Activated T-cell treated with anti-CD3 and anti-CD28 coated beads for 1 hour (primary cell): ENCODE data around the gene AGPAT2.
"Not testable (repeated sequence)": the region's sequence is repeated elsewhere in the genome, so short reads cannot be mapped to it uniquely, and the experiment has no call there.

Source experiments
- DNase-seq: peaks from one replicate; pipeline ENCODE4 v3.0.0-alpha.2; 2020; ENCODE audit warnings: low read depth

AGPAT2 gene

DNA sequence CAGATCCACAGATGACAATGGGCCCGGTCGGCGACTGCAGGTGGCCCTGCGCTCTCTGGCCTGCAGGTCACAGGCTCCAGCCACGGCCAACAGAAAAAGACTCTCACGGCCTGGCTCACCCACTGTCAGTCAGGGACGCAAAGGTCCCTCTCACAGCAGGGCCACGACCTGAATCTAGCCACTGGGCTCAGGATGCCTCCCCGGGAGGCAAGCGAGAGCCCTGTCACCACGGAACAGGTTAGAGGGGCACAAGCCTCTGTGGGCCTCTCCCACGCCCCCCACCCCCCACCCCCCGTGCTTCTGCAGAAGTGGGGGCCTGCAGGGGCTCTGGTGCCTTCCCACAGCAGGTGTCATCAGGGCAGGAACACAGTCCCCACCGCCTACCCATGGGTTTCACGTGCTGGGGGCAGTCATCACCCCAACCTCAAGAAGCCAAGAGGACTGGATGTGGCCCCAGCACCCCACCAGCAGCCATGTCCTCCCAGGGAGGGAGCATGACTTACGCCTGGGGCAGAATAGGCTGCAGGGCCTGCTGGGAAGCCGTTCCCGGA is 41.8 kb downstream of the AGPAT2 start:
- DNase-seq, result no peak

DNA sequence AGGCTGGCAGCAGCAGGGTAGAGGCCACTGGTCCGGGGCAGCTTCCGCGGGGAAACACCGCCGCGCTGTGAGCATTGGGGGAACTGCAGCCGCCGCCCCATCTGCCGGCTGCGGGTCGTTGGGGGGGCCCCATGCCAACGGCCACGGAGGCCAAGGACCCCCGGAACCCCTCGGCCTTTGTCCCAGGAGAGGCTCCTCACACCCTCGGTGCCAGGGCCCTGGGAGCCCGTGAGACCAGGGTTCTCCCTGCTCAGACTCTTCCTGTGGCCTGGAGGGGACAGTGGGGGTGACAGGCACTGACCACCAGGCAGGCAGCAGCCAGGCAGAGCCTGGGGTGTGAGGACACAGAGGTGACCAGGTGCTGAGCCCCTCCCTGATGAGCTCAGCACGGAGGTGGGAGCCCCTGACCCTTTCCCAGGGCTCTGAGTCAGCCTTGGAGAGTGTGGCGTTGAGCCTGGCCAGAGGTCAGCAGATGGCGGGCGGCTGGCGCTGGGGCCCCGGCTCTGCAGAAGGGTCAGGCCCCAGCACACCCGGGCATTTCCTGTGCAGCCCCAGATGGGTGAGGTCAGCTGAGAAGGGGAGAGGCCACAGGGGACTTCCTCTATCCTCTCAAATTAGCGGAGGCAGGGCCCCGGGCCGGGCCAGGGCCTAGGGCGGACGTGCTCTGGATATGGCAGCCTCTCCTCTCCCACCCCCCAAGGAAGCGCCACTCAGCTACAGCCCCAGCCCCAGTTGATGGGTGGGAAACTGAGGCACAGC is 42.5 kb downstream of the AGPAT2 start:
- peak; percentile 59 for DNase-seq

DNA sequence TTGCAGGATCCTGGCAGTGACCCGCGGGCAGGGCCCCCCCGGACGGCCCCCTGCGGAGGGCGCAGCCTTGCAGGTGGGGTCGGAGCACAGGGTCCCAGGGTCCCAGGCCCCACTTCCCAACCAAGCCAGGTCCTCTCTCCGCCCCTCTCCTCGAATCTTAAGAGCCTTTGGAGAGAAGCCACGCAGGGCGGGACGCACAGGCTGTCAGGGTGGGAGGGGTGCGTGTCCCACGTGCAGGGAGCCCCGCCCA is 43.0 kb downstream of the AGPAT2 start:
- no peak for DNase-seq

DNA sequence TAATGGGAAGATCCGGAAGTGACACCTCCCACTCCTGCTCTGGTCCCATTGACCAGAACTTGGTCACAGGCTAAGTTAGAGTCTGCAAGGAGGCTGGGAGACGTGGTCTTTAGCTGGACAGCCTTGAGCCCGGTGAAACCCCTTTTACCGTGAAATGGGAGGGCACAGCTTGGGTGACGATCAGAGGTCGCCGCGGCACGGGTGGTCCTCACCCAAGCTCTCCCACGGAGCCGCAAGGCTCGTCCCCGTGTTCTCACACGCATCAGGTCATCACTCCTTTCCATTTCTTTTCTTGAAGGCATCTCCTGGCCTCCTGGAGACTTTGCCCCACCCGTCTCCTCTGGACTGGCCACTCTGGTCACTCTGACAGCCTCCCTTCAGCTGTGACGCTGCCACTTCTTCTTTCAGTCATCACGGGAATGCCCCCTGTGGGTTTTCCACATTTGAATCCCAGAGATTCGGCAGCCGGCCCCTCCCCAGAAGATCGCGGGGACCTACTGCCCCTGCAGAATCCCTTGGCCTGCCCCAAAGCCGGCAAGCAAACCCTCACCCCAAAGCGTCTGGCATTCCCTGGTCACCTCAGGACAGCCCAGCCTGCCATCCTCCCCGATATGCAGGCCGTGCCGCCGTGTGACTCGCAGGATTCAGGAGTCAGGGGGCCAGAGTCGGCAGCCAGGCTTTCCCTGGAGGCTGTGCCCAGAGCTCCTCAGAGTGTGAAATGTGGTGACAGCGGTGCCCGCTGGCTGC is 43.5 kb downstream of the AGPAT2 start:
- no peak for DNase-seq

DNA sequence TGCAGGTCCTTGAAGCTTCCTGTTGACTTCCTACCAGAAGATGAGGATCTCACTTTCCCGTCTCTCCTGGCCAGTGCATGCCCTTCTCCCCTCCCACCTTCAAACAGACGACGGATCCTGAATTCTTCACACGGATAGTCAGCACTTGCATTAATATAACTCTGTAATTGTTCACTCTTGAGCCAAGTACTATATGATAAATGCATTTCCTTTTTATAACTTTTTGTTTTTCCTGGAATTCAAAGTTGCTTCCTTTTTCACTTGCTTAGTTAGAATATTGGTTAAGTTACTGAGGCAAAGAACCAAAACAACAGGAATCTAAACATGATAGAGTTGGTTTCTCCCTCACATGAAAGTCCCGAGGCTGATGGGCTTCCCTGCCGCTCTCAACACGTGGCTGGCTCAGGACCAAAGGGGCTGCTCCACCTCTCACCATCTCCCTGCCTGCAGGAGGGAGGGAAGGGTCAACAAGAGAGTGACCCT is 44.8 kb downstream of the AGPAT2 start:
- DNase-seq, result no peak

DNA sequence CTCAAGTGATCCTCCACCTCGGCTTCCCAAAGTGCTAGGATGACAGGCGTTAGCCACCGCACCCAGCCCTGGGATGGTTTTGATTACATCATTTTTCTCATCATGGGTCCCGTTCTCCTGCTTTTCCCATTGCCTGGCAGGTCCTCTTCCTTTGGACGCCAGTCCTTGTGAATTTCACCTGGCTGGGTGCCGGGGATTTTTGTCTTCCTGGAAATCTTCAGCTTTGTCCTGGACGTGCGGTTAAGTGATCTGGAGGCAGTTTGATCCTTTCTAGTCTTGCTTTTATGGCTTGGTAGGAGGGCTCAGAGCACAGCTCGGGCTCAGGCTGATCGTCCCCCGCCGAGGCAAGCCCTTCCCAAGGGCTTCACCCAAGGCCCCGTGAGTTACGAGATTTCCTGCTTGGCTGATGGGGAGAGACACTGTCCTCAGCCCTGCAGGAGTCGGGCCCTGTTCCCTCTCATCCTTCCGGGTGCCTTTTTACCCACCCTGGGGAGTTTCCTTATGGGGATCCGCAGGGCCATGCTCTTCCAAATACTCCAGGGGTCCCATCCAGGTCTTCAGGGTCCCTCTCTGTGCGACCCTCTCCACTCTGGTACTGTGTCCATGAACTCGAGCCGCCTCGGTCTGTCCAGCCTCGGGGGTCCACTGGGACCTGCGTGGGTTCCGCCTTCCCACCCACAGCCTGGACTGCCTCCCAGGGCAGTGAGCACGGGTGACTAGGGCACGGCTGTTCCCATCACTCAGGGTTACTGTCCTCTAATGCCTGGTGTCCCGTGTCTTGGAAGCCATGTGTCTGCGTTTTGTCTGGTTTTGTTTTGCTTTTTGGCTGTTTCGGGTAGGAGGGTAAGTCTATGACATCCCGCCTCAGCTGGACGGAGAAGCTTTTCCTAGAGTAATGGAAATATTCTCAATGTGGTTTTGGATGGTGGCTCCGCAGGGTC is 46.8 kb downstream of the AGPAT2 start:
- DNase-seq, result no peak

DNA sequence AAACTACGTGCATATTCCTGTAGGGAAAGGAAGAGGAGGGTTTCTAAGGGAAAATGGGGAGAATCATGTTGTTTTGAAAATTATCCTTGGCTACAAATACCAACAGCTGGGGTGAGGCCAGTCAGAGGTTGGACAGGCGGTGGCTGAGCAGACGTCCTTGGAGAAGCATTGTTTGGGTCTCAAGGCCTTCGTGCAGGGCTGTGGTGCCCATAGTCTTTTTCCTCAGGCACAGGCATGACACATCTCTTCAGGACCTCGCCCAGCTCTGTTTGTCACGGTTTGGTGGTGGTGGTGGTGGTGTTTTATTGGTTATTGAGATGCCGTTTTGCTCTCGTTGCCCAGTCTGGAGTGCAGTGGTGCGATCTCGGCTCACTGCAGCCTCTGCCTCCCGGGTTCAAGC is 52.4 kb downstream of the AGPAT2 start:
- DNase-seq, result no peak

DNA sequence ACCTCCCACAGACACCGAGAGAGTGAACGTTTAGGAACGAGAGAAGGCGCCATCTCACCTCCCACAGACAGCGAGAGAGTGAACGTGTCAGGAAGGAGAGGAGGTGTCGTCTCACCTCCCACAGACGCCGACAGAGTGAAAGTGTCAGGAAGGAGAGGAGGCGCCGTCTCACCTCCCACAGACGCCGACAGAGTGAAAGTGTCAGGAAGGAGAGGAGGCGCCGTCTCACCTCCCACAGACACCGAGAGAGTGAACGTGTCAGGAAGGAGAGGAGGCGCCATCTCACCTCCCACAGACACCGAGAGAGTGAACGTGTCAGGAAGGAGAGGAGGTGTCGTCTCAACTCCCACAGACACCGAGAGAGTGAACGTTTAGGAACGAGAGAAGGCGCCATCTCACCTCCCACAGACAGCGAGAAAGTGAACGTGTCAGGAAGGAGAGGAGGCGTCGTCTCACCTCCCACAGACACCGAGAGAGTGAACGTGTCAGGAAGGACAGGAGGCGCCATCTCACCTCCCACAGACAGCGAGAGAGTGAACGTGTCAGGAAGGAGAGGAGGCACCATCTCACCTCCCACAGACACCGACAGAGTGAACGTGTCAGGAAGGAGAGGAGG is 54.7 kb downstream of the AGPAT2 start:
- not testable (repeated sequence) for DNase-seq

DNA sequence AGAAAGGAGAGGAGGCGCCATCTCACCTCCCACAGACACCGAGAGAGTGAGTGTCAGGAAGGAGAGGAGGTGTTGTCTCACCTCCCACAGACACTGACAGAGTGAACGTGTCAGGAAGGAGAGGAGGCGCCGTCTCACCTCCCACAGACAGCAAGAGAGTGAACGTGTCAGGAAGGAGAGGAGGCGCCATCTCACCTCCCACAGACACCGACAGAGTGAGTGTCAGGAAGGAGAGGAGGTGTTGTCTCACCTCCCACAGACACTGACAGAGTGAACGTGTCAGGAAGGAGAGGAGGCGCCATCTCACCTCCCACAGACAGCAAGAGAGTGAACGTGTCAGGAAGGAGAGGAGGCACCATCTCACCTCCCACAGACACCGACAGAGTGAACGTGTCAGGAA is 55.2 kb downstream of the AGPAT2 start:
- not testable (repeated sequence) for DNase-seq

DNA sequence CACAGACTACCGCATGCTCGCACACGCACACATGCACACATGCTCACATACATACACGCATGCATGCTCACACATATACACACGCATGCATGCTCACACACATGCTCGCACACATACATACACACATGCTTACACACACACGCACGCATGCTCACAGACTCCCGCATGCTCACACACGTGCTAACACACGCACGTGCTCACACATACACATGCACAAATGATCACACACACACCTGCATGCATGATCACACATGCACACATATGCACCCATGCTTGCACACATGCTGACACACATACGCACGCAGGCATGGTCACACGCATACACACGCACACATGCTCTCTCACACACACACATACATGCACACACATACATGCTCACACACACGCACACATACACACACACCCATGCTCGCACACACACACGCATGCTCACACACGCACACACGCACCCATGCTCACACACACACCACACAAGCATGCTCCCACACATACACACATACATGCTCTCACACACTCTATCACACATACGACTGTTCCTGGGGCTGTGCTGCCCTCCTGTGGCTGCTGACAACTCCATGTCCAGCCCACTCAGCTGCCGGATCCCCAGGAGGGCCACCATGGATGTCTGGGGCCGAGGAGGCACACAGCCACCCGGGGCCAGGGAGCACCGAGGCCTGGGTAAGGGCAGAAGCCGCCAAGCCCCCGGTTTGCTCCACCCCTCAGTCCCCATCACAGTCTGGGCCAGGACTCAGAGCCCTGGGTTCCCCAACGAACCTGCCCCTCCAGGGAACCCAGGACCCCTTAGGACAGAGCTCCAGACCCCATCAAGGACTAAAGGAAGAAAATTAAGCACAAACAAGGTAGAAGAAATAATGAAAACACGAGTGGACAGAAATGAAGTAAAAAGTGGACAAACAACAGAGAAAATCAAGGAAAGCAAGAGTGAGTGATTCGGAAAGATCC is 55.9 kb downstream of the AGPAT2 start:
- peak; percentile 74 for DNase-seq

DNA sequence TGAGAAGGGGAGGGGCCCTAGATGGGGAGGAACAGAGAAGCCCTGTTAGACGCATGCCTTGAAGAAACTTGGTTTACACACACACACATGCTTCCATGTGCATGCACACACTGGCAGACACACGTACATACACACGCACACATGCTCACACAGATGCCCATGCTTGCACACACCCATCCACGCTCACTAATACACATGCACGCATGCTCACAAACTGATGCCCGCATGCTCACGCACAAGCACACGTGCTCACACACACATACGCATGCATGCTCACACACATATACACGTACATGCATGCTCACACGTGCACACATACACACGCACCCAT is 56.6 kb downstream of the AGPAT2 start:
- no peak for DNase-seq

DNA sequence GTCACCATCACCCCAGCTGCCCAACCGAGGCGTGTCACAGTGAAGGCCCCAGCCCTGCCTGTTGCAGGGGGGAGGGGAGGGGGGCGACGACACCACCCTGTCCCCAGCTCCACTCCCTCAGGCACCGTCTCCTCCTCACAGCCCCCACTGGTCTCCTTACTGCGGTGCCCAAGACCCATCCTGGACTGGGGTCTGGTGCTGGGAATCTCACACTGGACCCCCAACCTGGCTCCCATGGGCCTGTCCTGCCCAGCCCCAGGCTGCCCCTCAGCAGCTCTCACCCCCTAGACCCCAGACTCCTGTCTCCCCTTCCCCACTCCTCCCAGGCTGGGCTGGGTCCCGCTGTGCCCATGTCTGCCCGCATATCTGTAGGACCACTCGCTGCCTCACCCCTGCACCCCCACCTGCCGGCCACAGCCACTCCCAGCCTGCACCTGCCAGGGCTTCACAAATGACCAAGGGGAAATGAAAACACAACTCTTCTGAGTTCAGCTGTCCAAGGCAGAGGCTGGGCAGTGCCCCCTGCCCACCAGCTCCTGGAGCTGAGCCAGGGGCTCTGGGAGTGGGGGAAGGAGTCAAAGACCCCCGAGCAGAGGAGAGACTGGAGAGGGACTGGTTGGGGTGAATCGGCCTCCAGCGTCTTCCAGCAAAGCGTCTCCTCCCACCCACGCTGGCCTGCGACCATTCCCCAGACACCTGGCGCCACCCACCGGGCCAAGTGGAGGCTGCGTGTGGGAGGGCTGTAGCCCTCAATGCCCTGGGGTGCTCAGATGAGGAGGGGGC is 57.2 kb downstream of the AGPAT2 start:
- DNase-seq, result peak; percentile 59

DNA sequence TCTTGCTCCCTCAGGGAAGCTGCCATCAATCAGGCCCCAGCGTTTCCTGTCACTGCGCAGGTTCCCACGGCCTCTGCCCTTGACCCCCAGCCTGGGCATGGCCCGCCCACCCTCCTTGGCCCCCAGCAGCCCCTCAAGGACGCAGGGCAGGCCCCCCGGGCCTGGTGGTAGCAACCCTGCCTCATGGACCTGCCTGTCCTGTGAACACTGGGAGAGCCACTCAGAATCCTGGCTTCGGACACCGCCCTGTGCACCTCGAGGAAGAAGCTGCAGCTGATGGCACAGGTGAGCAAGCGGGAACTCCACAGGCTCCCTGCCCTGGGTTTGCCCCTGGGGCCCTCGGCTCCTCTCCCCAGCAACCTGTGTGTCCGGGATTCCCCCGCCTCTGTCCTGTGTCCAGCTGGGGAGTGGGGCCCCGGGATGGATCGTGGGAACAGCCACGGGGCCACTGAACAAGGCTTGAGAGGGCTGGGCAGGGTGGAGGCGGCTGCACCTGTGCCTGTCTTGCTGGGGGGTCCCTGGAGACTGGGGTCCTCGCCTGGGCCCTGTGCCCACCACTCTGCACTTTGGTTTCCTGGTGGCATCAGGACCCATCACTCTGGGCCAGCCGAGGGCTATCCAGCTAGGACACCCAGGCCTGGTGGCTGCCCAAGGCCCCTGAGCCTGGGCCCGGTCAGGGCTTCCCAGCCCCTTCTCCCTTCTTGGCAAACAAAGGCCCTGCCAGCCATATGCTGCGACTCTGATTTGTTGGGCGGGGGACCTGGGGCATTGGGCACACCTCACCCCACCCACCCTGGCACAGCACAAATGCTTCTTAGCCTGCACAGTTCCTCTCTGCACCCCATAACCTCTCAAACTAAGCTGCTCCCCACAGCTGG is 58.0 kb downstream of the AGPAT2 start:
- DNase-seq, result no peak

DNA sequence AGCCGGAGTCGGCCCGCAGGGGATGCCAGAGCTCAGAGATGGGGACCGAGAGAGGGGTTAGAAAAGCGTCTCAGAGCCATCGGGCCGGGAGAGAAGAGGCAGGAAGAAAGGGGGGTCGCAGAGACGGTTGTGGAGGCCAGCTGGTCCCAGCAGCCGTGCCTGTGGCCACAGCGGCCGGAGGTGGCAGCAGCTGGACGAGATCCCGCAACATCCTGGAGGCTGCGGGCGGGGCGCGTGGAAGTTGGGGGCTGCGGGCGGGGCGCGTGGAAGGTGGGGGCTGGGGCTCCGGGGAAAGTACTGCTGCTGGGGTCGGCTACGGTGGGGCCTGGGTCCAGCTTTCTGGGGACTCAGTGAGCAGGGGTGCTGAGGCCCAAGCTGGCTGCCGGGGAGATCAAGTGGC is 59.0 kb downstream of the AGPAT2 start:
- no peak for DNase-seq

DNA sequence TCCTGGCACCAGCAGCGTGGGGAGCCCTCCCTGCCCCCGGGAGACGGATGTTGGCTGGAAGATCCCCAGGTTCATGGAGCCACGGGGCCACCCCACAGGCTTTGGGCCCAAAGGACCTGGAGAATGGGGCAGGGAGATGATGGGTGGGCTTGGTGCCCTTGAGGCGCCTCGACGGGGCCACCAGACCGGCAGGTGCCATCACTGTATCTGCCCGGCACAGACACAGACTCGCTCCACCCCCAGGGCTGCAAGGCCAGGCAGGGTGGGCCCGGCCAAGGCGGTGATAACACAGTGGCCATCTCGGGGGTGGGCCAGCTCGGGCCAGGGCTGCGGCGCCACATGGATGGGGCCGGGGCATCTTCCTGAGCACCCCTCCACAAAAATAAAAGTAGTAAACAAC is 59.6 kb downstream of the AGPAT2 start:
- no peak for DNase-seq

DNA sequence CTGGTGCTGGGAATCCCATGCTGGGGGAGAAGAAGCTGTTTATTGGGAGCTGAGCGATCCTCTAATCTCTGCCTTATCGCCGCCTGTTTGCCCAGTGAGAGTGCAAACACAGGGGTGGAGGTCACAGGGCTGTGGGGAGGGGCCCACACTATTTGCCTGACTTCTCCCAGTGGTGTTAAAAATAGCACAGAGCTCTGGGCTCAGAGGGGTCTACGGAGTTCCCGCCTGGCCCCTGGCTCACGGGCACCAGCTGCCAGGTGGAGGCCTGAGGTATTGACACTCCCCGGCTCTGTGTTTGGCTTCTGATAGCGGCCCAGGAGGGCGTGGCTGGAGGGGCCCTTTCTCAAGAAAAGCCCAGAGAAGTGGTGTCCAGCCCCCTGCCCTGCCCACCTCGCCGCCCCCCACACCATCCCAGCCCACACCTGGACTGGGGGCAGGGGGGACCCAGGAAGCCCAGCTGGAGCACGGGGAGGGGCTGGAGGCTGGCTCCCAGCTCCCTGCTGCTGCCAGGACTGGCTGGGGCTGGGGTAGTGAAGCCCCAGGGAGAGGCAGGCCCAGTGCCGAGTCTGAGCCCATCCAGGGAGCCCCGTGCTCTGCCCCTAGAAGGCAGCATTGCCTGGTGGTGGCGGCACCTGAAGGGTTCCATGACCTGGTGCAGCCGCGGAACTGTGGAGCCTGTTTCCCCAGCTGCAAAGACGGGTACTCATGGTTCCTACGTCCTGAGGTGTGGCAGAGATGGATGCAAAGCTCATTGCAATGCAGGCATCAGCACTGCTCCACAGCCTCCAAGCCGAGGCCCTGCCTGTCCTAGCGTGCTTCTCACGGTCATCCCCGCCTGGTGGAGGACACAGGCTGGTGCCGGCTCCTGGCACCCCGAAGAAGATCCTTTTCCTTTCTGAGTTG is 60.3 kb downstream of the AGPAT2 start:
- no peak for DNase-seq

DNA sequence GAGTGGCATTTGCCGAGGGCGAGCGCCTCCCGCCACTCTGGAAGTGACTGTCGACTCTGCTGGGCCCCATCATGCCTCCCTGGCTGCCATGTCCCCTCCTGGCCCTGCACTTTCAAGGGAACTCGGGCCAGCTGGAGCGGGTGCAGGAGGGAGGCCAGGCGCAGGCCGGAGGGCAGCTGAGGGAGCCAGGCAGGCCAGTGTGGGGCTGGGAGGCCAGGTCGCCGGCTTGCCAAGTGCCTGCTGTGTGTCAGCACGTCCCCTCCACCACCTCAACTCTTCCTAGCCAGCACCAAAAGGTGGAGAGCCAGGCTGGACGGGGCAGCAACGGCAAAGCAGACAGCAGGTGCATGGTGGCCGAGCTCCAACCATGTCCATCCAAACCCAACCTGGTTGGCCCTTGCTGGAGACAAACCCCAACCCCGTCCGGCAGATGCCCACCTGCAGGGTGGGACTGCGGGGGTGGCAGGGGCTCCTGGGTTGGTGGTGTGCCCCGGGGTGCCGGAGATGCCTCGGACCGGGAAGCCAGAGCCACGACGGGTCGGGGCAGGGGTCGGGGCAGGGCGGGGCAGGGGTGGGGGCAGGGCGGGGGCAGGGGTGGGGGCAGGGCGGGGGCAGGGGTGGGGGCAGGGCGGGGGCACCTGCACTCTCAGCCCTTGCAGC is 61.1 kb downstream of the AGPAT2 start:
- DNase-seq, result no peak
